ENCODE data around the gene PRDX3.

GRCh38 chr10:119209035-119209735 is 30.6 kb upstream of the PRDX3 start:
- TF ChIP-seq POLR2A (IDR thresholded peaks at IDR 0.05) (no peak), CTCF (IDR thresholded peaks at IDR 0.05) (peak; percentile 68 to 82 (median 74))
